Coronary artery (tissue), 2 donors: Measurements from ENCODE around the gene BTBD6.

Experiments
- DNase-seq: peaks from one replicate; pipeline ENCODE4 v3.0.0-alpha.2; 2017; ENCODE audit warnings: low spot score
- H3K27ac ChIP-seq, 2 donors: fragments of 200-600 bp; sonication (generic); one replicate each; pipeline ENCODE4 v1.5.1; 2016 to 2019
- H3K4me3 ChIP-seq: fragments of 200-600 bp; sonication (generic); 2 replicates; pipeline ENCODE4 v1.5.1; 2016; ENCODE audit warnings: mild to moderate bottlenecking, moderate library complexity
- CTCF ChIP-seq: fragments of 200-600 bp; sonication (generic); IDR thresholded peaks from one replicate; pipeline ENCODE4 v1.5.1; 2019; ENCODE audit warnings: antibody characterized with exemption

The BTBD6 gene

GRCh38 chr14:105221598-105222178, 26.6 kb upstream of the BTBD6 start:
- no peak for TF ChIP-seq CTCF
- no peak overlapping the region for H3K4me3 ChIP-seq
- no peak overlapping the region for H3K27ac ChIP-seq
- no peak for DNase-seq

- DNase-seq, result no peak
- TF ChIP-seq CTCF, result no peak
- Histone ChIP-seq H3K4me3 (no peak overlapping the region), H3K27ac (no peak overlapping the region)
These were observed 25.1 kb upstream of the BTBD6 start for GRCh38 chr14:105223260-105223659.

GRCh38 chr14:105223770-105224544, 24.4 kb upstream of the BTBD6 start:
- Histone ChIP-seq H3K27ac (no peak overlapping the region), H3K4me3 (no peak overlapping the region)
- no peak for DNase-seq
- no peak for TF ChIP-seq CTCF

GRCh38 chr14:105224845-105225570, 23.3 kb upstream of the BTBD6 start:
- no peak for DNase-seq

GRCh38 chr14:105226198-105226597, 22.1 kb upstream of the BTBD6 start:
- TF ChIP-seq CTCF, result no peak
- DNase-seq, result no peak

More at GRCh38 chr14:105224845-105225570, 23.3 kb upstream of the BTBD6 start:
- TF ChIP-seq CTCF, result no peak
- no peak overlapping the region for H3K27ac ChIP-seq
- H3K4me3 ChIP-seq, result no peak overlapping the region

GRCh38 chr14:105227346-105227745, 21.0 kb upstream of the BTBD6 start:
- DNase-seq, result no peak
- Histone ChIP-seq H3K27ac (no peak overlapping the region), H3K4me3 (no peak overlapping the region)
- no peak for TF ChIP-seq CTCF

More at GRCh38 chr14:105226198-105226597, 22.1 kb upstream of the BTBD6 start:
- Histone ChIP-seq H3K4me3 (no peak overlapping the region), H3K27ac (no peak overlapping the region)
